Esophagus (tissue), 2 donors: ENCODE data around the gene SLC25A15. TPM values are rescaled to one million over a fixed set of nuclear protein-coding genes. Genes with fewer than 3 reads are reported as not detected.
"Not testable (repeated sequence)": the region's sequence is repeated elsewhere in the genome, so short reads cannot be mapped to it uniquely, and the experiment has no call there.

ENCODE experiments used
- H3K27ac ChIP-seq, 2 donors: one replicate each; pipeline ENCODE4 v1.5.1; 2013; ENCODE audit warnings: low read depth in 2 of 2, mild to moderate bottlenecking in 2 of 2, inconsistent platforms in 1 of 2, low read length in 1 of 2, moderate library complexity in 1 of 2
- H3K27me3 ChIP-seq, 2 donors: one replicate each; pipeline ENCODE4 v1.6.1; 2013; ENCODE audit warnings: low read length in 2 of 2, control low read depth in 1 of 2, mild to moderate bottlenecking in 1 of 2; ENCODE audit not compliant: insufficient read depth in 2 of 2, control insufficient read depth in 1 of 2
- H3K36me3 ChIP-seq, 2 donors: one replicate each; pipeline ENCODE4 v1.6.1; 2013; ENCODE audit warnings: low read length in 1 of 2; ENCODE audit not compliant: control insufficient read depth in 2 of 2, insufficient read depth in 2 of 2
- H3K4me1 ChIP-seq, 2 donors: one replicate each; pipeline ENCODE4 v1.6.1; 2013; ENCODE audit warnings: low read length in 1 of 2; ENCODE audit not compliant: control insufficient read depth in 2 of 2, insufficient read depth in 2 of 2
- H3K4me3 ChIP-seq, 2 donors: one replicate each; pipeline ENCODE4 v1.5.1; 2013; ENCODE audit warnings: low read length in 2 of 2, mild to moderate bottlenecking in 2 of 2, low read depth in 1 of 2, moderate library complexity in 1 of 2
- H3K9me3 ChIP-seq, 2 donors: one replicate each; pipeline ENCODE4 v1.6.1; 2013; ENCODE audit warnings: mild to moderate bottlenecking in 2 of 2, low read depth in 1 of 2, low read length in 1 of 2, moderate library complexity in 1 of 2; ENCODE audit not compliant: control insufficient read depth in 2 of 2, insufficient read depth in 1 of 2
- WGBS, 2 donors: extraction: QIAGEN DNeasy Blood & Tissue Kit; methylation state at CpG; one replicate each; pipeline ENCODE4 v1.1.7; 2013; 5-methylcytosine and 5-hydroxymethylcytosine counted together
- polyA plus RNA-seq, 2 donors: library from polyadenylated mRNA; stranded (reverse); fragments of 200-250 nt; gene quantifications; one replicate each; pipeline ENCODE4 v1.2.3, GENCODE V29; 2013
- donor health status: healthy with polysubstance abuse.
- donor health status: Bipolar disorder and iron deficiency.

Gene SLC25A15
- polyA plus RNA-seq, 2 donors, result 0.55 to 3.7 TPM

DNA sequence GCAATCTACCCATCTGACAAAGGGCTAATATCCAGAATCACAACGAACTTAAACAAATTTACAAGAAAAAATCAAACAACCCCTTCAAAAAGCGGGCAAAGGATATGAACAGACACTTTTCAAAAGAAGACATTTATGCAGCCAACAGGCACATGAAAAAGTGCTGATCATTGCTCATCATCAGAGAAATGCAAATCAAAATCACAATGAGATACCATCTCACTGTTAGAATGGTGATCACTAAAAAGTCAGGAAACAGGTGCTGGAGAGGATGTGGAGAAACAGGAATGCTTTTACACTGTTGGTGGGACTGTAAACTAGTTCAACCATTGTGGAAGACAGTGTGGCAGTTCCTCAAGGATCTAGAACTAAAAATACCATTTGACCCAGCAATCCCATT is 51.5 kb downstream of the SLC25A15 start:
- H3K9me3 ChIP-seq, H3K27me3 ChIP-seq, H3K27ac ChIP-seq, H3K36me3 ChIP-seq, H3K4me1 ChIP-seq, H3K4me3 ChIP-seq: not testable (repeated sequence)
- WGBS, 2 donors, result 97% methylated on average over 2 of the region's 2 CpGs

Other genes starting within 250 kb of the SLC25A15 start
- gene FOXO1, start 123.0 kb upstream of the SLC25A15 start, polyA plus RNA-seq, result 1 to 10 TPM; 1.7 to 3.7 TPM
- gene MRPS31, start 18.4 kb upstream of the SLC25A15 start, polyA plus RNA-seq, result 10 to 100 TPM; 18.6 to 33.4 TPM
- gene ELF1, start 229.7 kb downstream of the SLC25A15 start, polyA plus RNA-seq, result 10 to 100 TPM; 12.1 to 34.0 TPM